Measurements from ENCODE around the gene CCDC141. TPM values are rescaled to one million over a fixed set of nuclear protein-coding genes. Genes with fewer than 3 reads are reported as not detected.

Gene CCDC141
- total RNA-seq, 1 donor from 2014 or later = 1.4 TPM

DNA sequence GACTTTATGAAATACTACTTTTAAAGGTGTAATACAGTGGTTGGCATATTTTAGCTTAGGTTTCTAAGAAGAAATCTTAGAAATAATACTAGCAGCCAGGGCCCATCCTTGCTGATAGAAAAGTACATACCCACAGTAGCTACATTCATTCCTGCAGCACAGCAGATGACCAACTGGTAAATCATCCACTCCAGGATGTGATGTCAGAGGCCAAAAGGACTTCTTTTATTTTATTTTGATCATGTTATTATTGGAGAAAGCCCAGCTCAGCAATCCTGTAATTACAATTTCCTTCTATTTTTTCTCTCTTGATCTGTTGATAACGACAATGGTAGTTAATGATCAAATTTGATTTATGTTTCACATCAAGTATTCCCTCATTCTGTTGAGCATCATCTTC lies 224.8 kb downstream of the CCDC141 start:
- DNase-seq = no peak

DNA sequence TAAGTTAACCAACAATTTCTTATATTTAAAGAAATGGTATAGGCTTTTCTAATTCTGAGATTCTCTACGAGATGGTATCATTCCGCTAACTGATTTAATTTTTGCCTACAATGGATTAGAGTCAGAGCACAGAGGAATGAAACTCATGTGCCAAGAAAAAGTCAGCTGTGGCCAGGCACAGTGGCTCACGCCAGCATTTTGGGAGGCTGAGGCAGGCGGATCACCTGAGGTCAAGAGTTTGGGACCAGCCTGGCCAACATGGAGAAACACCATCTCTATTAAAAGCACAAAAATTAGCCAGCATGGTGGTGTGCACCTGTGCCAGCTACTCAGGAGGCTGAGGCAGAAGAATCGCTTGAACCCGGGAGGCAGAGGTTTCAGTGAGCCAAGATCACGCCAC lies 225.8 kb downstream of the CCDC141 start:
- DNase-seq = no peak

DNA sequence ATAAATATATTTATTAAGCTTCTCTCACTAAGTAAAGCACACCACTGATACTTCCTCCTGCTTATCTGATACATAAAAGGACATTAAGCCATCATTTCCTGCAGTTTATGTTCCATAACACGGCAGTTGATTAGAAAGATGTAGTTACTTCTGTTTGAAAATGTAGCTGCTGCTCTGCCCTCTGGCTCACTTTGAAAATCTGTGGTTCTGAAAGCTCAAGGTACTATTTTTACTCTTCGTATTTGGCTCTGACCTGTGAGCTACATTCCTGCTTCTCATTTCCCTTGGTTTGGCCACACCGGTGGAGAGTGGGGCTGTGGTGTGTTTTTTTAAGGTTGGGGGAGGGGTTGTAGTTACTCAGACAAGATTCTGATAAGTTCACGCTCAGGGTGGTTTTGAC lies 229.9 kb downstream of the CCDC141 start:
- no peak for DNase-seq

DNA sequence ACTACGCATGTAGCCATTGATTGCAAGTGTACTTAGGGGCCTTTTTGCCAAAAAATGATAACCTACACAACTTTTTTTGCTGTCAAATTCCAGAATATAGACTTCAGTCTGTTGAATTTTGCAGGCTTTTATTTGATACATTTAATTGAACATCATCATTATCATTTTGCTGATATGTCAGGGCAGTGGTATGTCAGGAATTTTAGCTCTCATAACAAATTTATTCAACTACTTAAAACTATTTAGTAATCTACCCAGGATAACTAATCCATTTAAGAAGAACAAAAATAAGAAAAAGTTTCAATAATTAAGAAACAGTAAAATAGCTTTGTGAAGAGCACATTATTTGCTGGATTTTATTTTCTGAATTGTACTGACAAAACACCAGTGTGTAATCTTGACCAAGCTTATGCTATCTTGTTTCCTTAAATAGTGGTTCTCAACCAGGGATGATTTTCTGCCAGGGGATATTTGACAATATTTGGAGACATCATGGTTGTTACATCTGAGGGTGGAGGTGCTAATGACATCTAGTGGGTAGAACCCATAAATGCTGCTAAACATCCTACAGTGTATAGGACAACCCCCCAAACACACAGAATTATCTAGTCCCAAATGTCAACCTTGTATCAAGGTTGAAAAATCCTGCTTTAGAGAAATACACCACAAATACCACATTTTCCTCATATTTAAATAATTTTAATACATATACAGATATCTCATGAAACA lies 230.6 kb downstream of the CCDC141 start:
- DNase-seq = no peak

DNA sequence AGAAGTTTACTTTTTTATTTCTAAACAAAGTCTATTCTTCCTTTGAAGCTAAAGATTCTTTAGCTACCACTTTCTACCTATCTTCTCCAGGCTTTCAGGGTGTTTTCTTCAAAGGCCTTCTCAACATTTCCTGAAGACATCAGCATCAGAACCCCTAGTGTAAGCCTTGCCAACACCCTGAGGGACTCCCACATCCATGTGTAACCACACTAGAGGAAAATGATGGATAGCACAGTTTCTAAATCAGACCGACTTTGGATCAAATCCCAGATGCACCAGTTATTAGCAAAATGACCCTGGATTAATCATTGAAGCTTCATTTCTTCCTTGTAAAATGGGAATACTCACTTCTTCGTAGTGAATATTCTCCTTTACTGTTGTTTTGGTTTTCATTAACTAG lies 238.0 kb downstream of the CCDC141 start:
- no peak for DNase-seq

DNA sequence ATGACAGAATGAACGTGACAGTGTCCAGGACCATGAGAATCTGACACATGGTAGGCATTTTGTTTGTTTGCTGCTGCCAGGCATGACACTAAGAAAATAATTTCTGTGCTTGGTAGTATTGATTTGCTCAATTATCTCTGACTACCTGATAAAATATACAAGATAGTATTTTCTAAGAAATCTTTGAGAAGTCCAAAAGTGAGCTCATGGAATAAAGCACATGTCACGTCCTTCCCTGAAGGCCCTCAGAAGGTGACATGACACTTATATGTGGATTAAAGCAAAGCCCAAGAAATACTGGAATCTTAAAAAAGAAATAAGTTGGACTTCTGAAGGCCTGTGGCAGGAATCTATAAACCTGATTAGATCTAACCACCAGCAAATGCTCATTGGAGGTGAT lies 238.9 kb downstream of the CCDC141 start:
- no peak for DNase-seq

DNA sequence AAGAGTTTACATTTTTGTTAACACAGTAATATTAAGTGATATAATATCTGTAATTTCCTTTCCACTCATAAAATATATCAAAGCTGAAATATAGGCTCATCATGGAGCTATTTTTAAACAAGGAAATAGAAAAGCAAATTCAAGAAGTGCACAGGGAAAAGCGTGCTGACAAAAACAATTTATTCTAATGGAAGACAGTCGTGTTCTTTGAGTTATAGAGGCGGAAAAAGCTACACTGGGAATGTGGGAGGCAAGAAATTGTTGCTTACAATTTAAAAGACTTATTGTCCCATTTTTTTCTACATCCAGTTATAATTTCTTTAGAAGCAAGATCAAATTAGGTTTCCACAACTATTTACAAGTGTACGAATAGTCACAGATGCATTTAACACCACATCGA lies 239.5 kb downstream of the CCDC141 start:
- no peak for DNase-seq

DNA sequence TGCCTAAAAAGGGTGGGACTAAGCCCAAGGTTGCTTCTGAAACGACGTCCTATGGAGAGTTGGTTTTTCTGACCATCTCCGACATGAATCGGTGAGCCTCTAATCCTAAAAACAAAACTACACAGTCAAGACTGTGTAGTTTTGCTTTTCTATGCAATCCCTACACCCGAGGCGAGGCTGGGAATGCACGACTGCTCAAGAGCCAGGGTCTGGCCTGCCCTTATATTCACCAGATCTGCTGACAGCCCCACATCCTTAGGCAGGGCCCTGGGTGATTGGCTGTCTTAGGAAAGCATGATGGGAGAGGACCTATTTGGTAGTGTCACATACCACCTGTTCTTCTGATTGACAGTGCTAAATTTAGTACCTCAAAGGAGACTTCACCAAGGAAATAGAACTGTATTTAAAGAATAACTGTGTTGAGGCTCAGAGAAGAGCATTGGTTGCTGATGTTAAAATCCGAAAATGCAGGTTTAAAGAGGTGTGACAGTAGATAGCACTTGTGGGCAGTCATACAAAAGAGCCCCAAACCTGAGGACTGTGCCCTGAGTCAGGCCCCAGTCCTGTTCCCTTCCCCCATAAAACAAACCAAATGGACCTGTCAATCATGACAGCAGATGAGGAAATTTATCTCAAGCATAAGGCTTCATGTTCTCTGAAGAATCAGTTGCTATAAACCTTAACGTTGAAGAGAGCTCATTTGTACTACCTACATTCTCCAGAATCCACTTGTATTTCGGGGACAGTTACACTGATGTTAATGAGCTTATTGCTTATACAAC lies 242.5 kb downstream of the CCDC141 start, which contains the start of gene TTN:
TTN (minus strand) TSS at position 197 of the 782 bp plus-strand sequence. CDS start 2,781 bp downstream, outside the sequence.
- DNase-seq = no peak

DNA sequence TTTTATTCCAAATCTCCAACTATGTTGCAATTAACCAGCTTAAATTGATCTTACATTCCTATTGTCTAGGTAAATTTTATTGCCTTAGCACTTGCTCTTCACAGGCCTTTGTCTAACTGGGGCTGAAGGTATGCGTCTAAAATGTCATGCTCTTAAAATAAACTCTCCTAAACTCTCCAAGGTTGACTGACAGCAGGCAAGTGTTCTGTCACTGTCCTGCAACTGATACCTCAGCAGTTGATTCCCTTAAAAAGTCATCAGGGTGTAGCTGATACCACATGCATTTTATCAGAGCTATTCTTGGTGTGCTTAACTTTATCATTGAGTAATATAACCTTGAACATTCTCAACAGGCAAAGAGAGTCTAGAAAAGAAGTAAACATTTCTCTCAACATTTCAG lies 243.4 kb downstream of the CCDC141 start:
- DNase-seq = no peak

DNA sequence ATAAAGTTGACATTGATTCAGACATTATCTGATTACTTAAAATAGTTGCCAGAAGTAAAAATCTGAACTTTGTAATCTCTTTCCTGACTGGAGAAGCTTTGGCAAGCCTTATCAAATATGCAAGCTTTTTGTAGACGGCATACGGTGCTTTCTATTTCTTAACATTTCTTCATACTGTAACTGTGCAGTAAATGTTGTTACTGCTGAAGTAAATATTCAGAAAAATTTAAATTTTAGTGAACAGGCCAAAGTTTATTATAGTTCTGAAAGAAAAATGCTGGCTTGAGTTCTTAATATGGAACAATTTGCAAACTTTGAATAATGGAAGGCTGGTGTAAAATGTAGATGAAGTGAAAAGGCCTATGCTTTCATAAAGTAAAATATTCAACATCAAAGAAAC lies 244.5 kb downstream of the CCDC141 start:
- DNase-seq = no peak

DNA sequence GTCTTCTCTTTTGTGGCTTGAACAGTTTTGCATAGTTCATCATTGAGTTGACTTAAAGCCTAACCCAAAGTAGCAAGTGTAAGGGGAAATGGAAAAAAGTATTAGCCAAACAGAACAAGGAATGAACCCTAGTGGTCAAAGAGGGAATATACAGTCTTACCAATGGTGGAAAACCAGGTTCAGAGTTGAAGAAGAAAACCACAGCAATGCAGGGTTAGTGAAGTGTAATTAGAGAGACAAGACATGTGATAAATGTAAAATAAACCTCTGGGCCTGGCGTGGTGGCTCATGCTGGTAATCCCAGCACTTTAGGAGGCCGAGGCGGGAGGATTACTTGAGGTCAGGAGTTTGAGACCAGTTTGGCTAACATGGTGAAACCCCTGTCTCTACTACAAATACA lies 245.1 kb downstream of the CCDC141 start:
- no peak for DNase-seq

DNA sequence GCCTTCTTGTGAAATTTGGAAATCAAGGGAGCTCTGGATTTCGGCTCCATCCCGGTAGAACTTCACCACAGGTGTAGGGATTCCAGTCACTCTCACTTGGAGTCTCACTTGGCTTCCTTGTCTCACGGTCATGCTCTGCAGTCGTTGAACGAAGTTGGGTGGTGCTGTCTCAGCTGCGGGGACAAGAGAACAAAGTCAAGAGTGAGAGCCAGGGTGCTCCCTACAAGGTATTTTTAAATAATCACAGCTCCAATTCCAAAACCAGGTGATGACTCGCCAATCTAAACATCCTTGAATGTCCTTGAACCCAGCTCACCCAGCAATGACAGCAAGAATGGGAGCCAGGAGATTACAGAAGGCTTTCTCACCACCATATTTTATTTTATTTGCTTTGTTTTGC lies 249.4 kb downstream of the CCDC141 start:
- DNase-seq = no peak

DNA sequence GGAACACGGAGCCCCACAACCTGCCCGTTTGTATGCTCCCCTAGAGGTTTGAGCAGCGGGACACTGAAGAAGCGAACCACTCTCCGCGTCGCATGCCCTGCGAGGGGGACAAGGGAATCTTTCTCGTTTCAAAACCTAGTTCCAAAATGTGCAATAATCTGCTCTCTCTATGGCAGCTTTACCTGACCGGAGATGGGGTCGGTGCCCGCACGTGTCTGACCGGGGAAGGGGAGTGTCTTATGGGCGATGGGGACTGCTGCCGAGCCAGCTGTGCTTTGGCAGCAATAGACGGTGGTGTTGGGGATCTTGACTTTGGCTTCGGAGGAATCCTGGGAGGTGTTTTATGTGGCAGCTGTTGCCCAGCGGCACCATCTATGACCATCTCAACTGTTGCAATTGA lies 250.6 kb downstream of the CCDC141 start:
- no peak for DNase-seq

DNA sequence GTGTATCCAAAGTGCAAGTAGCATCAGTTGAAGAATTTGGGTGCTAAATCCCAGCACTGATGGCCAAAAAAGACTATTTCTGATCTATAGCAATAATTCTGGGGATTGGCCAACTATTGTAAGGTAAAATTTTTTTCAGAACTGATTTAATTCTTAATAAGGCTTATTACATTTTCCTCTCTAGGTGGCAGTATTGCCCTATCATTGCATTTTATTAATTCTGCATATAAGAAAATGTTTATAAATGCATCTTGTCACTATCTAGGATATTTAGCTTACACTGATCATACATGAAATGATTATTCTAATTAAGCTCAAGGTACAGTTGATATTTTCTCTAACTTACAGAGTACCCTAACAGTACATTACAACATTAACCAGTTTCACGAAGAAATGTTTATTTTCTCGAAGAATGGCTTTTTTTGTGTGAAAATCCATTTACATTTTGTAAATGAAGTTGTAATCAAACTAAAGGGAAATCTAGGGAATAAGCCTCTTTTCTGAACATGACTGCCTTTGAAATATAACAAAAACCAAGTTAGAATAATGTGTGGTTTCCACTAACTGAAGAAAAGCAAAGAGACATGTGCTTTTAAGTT lies 253.8 kb downstream of the CCDC141 start:
- no peak for DNase-seq

DNA sequence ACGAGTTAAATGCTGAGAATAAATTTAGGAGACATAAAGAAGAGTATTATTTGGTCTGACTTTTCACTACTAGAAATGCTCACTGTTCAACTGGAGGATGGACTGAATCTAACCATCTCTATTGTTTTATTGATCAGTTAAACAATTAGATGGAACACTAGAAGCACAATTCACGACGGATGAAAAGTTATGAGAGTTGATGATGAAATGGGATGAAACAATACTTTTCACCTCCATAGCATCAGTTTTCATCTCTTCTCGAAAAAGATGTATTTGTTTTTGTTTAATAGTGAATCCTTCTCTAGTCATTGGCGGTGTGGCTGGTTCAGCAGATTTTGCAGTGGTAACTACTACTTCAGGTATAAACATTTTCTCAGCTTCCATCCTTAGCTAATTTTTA lies 262.0 kb downstream of the CCDC141 start:
- DNase-seq = no peak

DNA sequence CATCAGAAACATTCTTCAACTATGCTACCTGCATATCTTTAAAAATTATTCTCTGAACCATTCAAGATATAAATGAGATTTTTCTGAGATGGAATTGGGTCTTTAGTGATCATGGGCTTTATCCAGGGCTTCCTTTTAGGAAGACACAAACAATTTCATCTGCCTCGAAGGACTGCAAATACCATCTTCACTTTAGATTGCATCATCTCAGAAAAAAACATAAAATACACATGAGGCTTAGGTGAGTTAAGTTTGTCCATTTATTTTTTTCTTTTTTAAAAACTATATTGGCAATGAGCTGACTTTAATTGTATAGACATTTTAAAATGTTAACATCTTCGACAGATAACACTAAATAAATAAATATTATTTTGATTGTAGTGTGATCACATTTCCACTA lies 262.8 kb downstream of the CCDC141 start:
- no peak for DNase-seq

DNA sequence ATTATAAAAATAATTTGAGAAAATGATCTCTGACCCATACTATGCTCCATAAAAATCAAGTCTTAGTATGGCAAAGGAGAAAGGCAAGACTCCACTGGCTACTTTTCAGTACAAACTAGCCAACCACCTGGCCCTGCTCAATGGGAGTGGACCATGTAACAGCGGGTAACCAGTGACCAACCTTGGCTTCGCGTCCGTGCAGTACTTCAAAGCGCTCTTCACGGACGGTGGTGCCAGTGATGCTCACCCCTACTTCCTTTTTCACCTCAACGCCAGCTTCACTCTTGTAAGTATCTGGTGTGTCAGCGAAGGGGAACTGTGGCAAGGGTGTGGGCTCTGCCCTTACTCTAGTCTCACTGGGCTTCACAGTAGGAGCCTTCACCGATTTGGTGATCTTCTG lies 266.0 kb downstream of the CCDC141 start:
- DNase-seq = no peak

DNA sequence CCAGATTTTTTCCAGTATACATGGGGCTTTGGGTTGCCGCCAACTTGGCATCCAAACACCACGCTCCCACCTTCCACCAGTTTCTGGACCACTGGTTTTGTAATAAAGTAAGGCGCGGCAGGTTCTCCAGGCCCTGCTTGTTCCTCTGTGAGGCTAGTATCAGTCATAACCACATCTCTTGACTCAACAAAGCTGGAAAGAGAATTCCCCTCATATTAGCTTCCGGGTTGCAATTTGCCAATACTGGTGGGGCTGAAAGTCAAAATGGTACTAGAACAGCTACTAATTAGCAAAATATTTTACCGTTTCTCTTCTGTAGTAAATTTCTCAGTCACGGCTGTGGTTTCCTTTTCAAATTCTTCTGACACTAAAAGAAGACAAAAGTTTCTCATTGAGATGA lies 267.7 kb downstream of the CCDC141 start:
- DNase-seq = no peak

Other genes with a start within 250 kb of the CCDC141 start
- 3.7 TPM for gene TTN, start 242.7 kb downstream of the CCDC141 start, total RNA-seq
- gene SESTD1, start 214.7 kb upstream of the CCDC141 start, total RNA-seq = 82.2 TPM